ENCODE data around the gene MAPK1IP1L. TPM values are rescaled to one million over a fixed set of nuclear protein-coding genes. Genes with fewer than 3 reads are reported as not detected.

Gene MAPK1IP1L
- 3.6 and 10.4 TPM in 2 replicates for total RNA-seq (ENCODE audit: low replicate concordance)

GRCh38 chr14:55051423-55052268 is at the start of gene MAPK1IP1L:
Gene MAPK1IP1L, plus strand, starts transcription at chr14:55051647. Its CDS starts 10,037 bp downstream, at chr14:55061684.

GRCh38 chr14:55026793-55027561 is 24.5 kb upstream of the MAPK1IP1L start, which contains the start of the genes SOCS4 and WDHD1:
Gene SOCS4, plus strand, starts transcription at chr14:55027236. Its CDS starts 15,806 bp downstream, at chr14:55043042.
Gene WDHD1, minus strand, starts transcription at chr14:55027099. Its CDS starts 312 bp downstream, at chr14:55026787.

Other genes with a start within 250 kb of the MAPK1IP1L start
- 0.90 and 8.2 TPM in 2 replicates for gene GCH1, start 148.8 kb upstream of the MAPK1IP1L start, total RNA-seq (ENCODE audit: low replicate concordance)
- gene WDHD1, start 24.5 kb upstream of the MAPK1IP1L start, total RNA-seq (ENCODE audit: low replicate concordance) = 7.3 and 11.0 TPM in 2 replicates
- 9.4 and 13.7 TPM in 2 replicates for gene SOCS4, start 24.4 kb upstream of the MAPK1IP1L start, total RNA-seq (ENCODE audit: low replicate concordance)
- 148 and 210 TPM in 2 replicates for gene LGALS3, start 77.6 kb downstream of the MAPK1IP1L start, total RNA-seq (ENCODE audit: low replicate concordance)
- gene DLGAP5, start 139.9 kb downstream of the MAPK1IP1L start, total RNA-seq (ENCODE audit: low replicate concordance) = 0.23 and 9.2 TPM in 2 replicates
- 14.7 and 19.3 TPM in 2 replicates for gene FBXO34, start 219.8 kb downstream of the MAPK1IP1L start, total RNA-seq (ENCODE audit: low replicate concordance)